WTC11 (cell line): ENCODE measurements around the gene CLTA. TPM values are rescaled to one million over a fixed set of nuclear protein-coding genes. Genes with fewer than 3 reads are reported as not detected.
"Not testable (repeated sequence)": the region's sequence is repeated elsewhere in the genome, so short reads cannot be mapped to it uniquely, and the experiment has no call there.

Source experiments
- ATAC-seq: fragments of 200-7000 bp; cut with Tn5 transposase; 2 replicates; pipeline ENCODE4 v1.10.0; 2021; ENCODE audit warnings: mild to moderate bottlenecking, moderate library complexity
- CTCF ChIA-PET: fragments of 300-600 bp; sonication (Branson Sonifier 250); formaldehyde crosslinking; loops from one replicate; lab custom pipeline; 2021; ENCODE audit warnings: antibody characterized with exemption; lab: Charles Lee
- POLR2A ChIA-PET: fragments of 350-600 bp; sonication (Branson Sonifier 250); formaldehyde crosslinking; loops from one replicate; lab custom pipeline; 2021; ENCODE audit warnings: antibody characterized with exemption; lab: Charles Lee
- DNase-seq: peaks from one replicate; pipeline ENCODE4 v3.0.0; 2021; ENCODE audit warnings: low spot score
- H3K27ac Mint-ChIP-seq: 2 replicates; pipeline ENCODE4 v1.8.0; 2021; ENCODE audit warnings: mixed read lengths
- H3K27me3 Mint-ChIP-seq: 2 replicates; pipeline ENCODE4 v1.8.0; 2021; ENCODE audit warnings: low read depth, mild to moderate bottlenecking, moderate library complexity, mixed read lengths
- H3K36me3 Mint-ChIP-seq: 2 replicates; pipeline ENCODE4 v1.8.0; 2021; ENCODE audit warnings: mixed read lengths
- H3K4me1 Mint-ChIP-seq: 2 replicates; pipeline ENCODE4 v1.8.0; 2022; ENCODE audit warnings: mixed read lengths
- H3K4me3 Mint-ChIP-seq: 2 replicates; pipeline ENCODE4 v1.8.0; 2021; ENCODE audit warnings: mild to moderate bottlenecking, moderate library complexity, mixed read lengths
- H3K9me3 Mint-ChIP-seq: 2 replicates; pipeline ENCODE4 v1.8.0; 2021; ENCODE audit warnings: mixed read lengths
- ATF1 ChIP-seq: sonication (generic); formaldehyde crosslinking; IDR thresholded peaks from 2 replicates; pipeline ENCODE4 v1.8.1; 2023; ENCODE audit warnings: mild to moderate bottlenecking, moderate library complexity, missing genetic modification reagents
- ELF4 ChIP-seq: sonication (generic); formaldehyde crosslinking; IDR thresholded peaks from 2 replicates; pipeline ENCODE4 v1.8.1; 2022; ENCODE audit warnings: low read depth, mild to moderate bottlenecking, moderate library complexity, missing genetic modification reagents
- IRF2 ChIP-seq: sonication (generic); formaldehyde crosslinking; IDR thresholded peaks from 2 replicates; pipeline ENCODE4 v1.8.0; 2022; ENCODE audit warnings: low read depth, missing genetic modification reagents, borderline replicate concordance
- MYBL2 ChIP-seq: sonication (generic); formaldehyde crosslinking; IDR thresholded peaks from 2 replicates; pipeline ENCODE4 v1.8.1; 2023; ENCODE audit warnings: mild to moderate bottlenecking, moderate library complexity, missing genetic modification reagents
- NFYB ChIP-seq: sonication (generic); formaldehyde crosslinking; conservative IDR thresholded peaks from 2 replicates; pipeline ENCODE4 v1.8.0; 2022; ENCODE audit warnings: low read depth, missing genetic modification reagents
- SOX15 ChIP-seq: fragments of 250-450 bp; sonication (Bioruptor Pico); IDR thresholded peaks from 2 replicates; pipeline ENCODE4 v1.9.0; 2021; ENCODE audit warnings: mild to moderate bottlenecking
- TCF7 ChIP-seq: sonication (generic); formaldehyde crosslinking; IDR thresholded peaks from 2 replicates; pipeline ENCODE4 v1.8.0; 2022; ENCODE audit warnings: mild to moderate bottlenecking, low read depth, missing genetic modification reagents, moderate library complexity
- TEAD4 ChIP-seq: sonication (generic); formaldehyde crosslinking; IDR thresholded peaks from 2 replicates; pipeline ENCODE4 v1.8.0; 2022; ENCODE audit warnings: mild to moderate bottlenecking, missing genetic modification reagents
- ZNF232 ChIP-seq: sonication (generic); formaldehyde crosslinking; IDR thresholded peaks from 2 replicates; pipeline ENCODE4 v1.8.0; 2022; ENCODE audit warnings: mild to moderate bottlenecking, missing genetic modification reagents
- ZNF317 ChIP-seq: sonication (generic); formaldehyde crosslinking; IDR thresholded peaks from 2 replicates; pipeline ENCODE4 v1.8.1; 2023; ENCODE audit warnings: low read depth, mild to moderate bottlenecking, moderate library complexity, missing genetic modification reagents, borderline replicate concordance
- ZNF671 ChIP-seq: fragments of 250-450 bp; sonication (Bioruptor Pico); IDR thresholded peaks from 2 replicates; pipeline ENCODE4 v1.8.0; 2021; ENCODE audit warnings: mild to moderate bottlenecking
- total RNA-seq: library from RNA; stranded (reverse); gene quantifications from 3 replicates; pipeline ENCODE4 v1.2.3, GENCODE V29; 2021
- TF ChIP-seq, protein P1 (sequence below): sonication (generic); formaldehyde crosslinking; IDR thresholded peaks from 2 replicates; pipeline ENCODE4 v1.8.1; 2023; ENCODE audit warnings: mild to moderate bottlenecking, missing genetic modification reagents, moderate library complexity
- TF ChIP-seq, protein P2 (sequence below): sonication (generic); formaldehyde crosslinking; IDR thresholded peaks from 2 replicates; pipeline ENCODE4 v1.8.1; 2023; ENCODE audit warnings: mild to moderate bottlenecking, missing genetic modification reagents
- TF ChIP-seq, protein P3 (sequence below): fragments of 250-450 bp; sonication (Bioruptor Pico); IDR thresholded peaks from 2 replicates; pipeline ENCODE4 v1.9.0; 2021; ENCODE audit warnings: moderate library complexity, mild to moderate bottlenecking, inconsistent platforms, borderline replicate concordance
- TF ChIP-seq, protein P4 (sequence below): fragments of 250-450 bp; sonication (Bioruptor Pico); IDR thresholded peaks from 2 replicates; pipeline ENCODE4 v1.9.0; 2021; ENCODE audit warnings: mild to moderate bottlenecking, borderline replicate concordance
- TF ChIP-seq, protein P5 (sequence below): sonication (generic); formaldehyde crosslinking; IDR thresholded peaks from 2 replicates; pipeline ENCODE4 v1.8.1; 2023; ENCODE audit warnings: mild to moderate bottlenecking, missing genetic modification reagents, borderline replicate concordance
- TF ChIP-seq, protein P6 (sequence below): sonication (generic); formaldehyde crosslinking; IDR thresholded peaks from 2 replicates; pipeline ENCODE4 v1.8.1; 2023; ENCODE audit warnings: mild to moderate bottlenecking, moderate library complexity, missing genetic modification reagents

Gene CLTA
- total RNA-seq, 1 experiment from 2014 or later = 213 TPM

DNA sequence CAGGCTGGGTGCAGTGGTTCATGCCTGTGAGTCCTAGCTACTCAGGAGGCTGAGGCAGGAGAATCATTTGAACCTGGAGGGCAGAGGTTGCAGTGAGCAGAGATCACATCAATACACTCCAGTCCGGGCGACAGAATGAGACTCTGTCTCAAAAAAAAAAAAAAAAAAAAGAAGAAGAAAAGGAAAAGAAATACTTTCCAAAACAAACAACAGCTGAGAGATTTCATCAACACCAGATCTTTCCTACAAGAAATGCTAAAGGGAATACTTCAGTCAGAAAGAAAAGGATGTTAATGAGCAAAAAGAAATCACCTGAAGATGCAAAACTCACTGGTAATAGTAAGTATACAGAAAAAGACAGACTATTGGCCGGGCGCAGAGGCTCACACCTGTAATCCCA is 13.2 kb upstream of the CLTA start:
- CTCF ChIA-PET = interaction anchor here (0.6 kb wide), 1 partner anchor 14 kb away, joined by 3 read pairs; no protein-coding TSS in a partner anchor
- no peak overlapping the region for H3K27ac Mint-ChIP-seq
- peaks cover 5% of the 10 kb centered on the region; the same call in 1 of the 2 replicates for H3K36me3 Mint-ChIP-seq
- H3K4me3 Mint-ChIP-seq = no peak overlapping the region
- H3K4me1 Mint-ChIP-seq = no peaks in the 10 kb centered on the region
- TF ChIP-seq, protein P1, sequence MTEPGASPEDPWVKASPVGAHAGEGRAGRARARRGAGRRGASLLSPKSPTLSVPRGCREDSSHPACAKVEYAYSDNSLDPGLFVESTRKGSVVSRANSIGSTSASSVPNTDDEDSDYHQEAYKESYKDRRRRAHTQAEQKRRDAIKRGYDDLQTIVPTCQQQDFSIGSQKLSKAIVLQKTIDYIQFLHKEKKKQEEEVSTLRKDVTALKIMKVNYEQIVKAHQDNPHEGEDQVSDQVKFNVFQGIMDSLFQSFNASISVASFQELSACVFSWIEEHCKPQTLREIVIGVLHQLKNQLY = no peak
- TF ChIP-seq MYBL2 = no peak
- TF ChIP-seq, protein P2, sequence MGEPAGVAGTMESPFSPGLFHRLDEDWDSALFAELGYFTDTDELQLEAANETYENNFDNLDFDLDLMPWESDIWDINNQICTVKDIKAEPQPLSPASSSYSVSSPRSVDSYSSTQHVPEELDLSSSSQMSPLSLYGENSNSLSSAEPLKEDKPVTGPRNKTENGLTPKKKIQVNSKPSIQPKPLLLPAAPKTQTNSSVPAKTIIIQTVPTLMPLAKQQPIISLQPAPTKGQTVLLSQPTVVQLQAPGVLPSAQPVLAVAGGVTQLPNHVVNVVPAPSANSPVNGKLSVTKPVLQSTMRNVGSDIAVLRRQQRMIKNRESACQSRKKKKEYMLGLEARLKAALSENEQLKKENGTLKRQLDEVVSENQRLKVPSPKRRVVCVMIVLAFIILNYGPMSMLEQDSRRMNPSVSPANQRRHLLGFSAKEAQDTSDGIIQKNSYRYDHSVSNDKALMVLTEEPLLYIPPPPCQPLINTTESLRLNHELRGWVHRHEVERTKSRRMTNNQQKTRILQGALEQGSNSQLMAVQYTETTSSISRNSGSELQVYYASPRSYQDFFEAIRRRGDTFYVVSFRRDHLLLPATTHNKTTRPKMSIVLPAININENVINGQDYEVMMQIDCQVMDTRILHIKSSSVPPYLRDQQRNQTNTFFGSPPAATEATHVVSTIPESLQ (CRISPR knock-in tag) = no peak
- TF ChIP-seq TCF7 (CRISPR knock-in tag) = no peak
- TF ChIP-seq, protein P3, sequence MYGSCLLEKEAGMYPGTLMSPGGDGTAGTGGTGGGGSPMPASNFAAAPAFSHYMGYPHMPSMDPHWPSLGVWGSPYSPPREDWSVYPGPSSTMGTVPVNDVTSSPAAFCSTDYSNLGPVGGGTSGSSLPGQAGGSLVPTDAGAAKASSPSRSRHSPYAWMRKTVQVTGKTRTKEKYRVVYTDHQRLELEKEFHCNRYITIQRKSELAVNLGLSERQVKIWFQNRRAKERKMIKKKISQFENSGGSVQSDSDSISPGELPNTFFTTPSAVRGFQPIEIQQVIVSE = no peak
- DNase-seq (no peak), ATAC-seq (no peak)
- H3K27me3 Mint-ChIP-seq = peaks cover 5% of the 10 kb centered on the region
- peaks cover 35% of the 10 kb centered on the region for H3K9me3 Mint-ChIP-seq
- POLR2A ChIA-PET = no interaction called here

DNA sequence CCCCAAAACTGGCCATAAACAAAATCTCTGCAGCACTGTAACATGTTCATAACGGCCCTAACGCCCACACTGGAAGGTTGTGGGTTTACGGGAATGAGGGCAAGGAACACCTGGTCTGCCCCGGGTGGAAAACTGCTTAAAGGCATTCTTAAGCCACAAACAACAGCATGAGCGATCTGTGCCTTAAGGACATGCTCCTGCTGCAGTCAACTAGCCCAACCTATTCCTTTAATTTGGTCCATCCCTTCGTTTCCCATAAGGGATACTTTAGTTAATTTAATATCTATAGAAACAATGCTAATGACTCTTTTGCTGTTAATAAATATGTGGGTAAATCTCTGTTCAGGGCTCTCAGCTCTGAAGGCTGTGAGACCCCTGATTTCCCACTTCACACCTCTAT is 10.5 kb upstream of the CLTA start:
- CTCF ChIA-PET, ATAC-seq: not testable (repeated sequence)
- H3K9me3 Mint-ChIP-seq = peaks cover 42% of the 10 kb centered on the region

DNA sequence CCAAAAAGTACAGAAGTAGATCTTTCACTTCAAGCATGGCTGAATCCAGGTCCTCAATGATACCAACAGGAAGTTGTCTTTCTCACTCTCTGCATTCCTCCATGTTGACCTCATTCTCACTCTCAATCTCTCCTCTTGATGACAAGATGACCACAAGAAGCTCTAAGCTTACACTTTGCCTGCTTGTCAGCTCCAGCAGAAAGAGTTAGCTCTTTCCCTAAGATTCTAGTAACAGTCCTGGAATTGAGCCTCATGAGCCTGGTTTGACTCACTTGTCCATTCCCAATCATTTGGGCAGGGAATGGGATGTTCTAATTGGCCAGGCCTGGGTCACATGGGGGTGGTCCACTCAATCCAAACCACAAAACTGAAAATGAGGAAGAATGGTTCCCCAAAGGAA is 3.3 kb upstream of the CLTA start:
- peaks cover 17% of the 10 kb centered on the region for H3K4me1 Mint-ChIP-seq
- no peak overlapping the region for H3K27ac Mint-ChIP-seq
- POLR2A ChIA-PET = no interaction called here
- DNase-seq (no peak), ATAC-seq (no peak)
- peaks cover 8% of the 10 kb centered on the region for H3K9me3 Mint-ChIP-seq
- CTCF ChIA-PET = interaction anchor here (1.7 kb wide), 1 partner anchor 85 kb away, joined by 4 read pairs; no protein-coding TSS in a partner anchor
- H3K27me3 Mint-ChIP-seq = peaks cover 18% of the 10 kb centered on the region
- H3K4me3 Mint-ChIP-seq = no peak overlapping the region
- no peaks in the 10 kb centered on the region for H3K36me3 Mint-ChIP-seq
- no peak for TF ChIP-seq ATF1 (CRISPR knock-in tag)
- no peak for TF ChIP-seq TEAD4 (CRISPR knock-in tag)
- TF ChIP-seq NFYB = no peak
- TF ChIP-seq, protein P4, sequence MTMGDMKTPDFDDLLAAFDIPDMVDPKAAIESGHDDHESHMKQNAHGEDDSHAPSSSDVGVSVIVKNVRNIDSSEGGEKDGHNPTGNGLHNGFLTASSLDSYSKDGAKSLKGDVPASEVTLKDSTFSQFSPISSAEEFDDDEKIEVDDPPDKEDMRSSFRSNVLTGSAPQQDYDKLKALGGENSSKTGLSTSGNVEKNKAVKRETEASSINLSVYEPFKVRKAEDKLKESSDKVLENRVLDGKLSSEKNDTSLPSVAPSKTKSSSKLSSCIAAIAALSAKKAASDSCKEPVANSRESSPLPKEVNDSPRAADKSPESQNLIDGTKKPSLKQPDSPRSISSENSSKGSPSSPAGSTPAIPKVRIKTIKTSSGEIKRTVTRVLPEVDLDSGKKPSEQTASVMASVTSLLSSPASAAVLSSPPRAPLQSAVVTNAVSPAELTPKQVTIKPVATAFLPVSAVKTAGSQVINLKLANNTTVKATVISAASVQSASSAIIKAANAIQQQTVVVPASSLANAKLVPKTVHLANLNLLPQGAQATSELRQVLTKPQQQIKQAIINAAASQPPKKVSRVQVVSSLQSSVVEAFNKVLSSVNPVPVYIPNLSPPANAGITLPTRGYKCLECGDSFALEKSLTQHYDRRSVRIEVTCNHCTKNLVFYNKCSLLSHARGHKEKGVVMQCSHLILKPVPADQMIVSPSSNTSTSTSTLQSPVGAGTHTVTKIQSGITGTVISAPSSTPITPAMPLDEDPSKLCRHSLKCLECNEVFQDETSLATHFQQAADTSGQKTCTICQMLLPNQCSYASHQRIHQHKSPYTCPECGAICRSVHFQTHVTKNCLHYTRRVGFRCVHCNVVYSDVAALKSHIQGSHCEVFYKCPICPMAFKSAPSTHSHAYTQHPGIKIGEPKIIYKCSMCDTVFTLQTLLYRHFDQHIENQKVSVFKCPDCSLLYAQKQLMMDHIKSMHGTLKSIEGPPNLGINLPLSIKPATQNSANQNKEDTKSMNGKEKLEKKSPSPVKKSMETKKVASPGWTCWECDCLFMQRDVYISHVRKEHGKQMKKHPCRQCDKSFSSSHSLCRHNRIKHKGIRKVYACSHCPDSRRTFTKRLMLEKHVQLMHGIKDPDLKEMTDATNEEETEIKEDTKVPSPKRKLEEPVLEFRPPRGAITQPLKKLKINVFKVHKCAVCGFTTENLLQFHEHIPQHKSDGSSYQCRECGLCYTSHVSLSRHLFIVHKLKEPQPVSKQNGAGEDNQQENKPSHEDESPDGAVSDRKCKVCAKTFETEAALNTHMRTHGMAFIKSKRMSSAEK (CRISPR knock-in tag) = no peak
- no peak for TF ChIP-seq SOX15 (CRISPR knock-in tag)
- TF ChIP-seq TCF7 (CRISPR knock-in tag) = no peak
- TF ChIP-seq ZNF671 (CRISPR knock-in tag) = no peak
- no peak for TF ChIP-seq ELF4 (CRISPR knock-in tag)
- TF ChIP-seq, protein P1 = no peak
- TF ChIP-seq, protein P5, sequence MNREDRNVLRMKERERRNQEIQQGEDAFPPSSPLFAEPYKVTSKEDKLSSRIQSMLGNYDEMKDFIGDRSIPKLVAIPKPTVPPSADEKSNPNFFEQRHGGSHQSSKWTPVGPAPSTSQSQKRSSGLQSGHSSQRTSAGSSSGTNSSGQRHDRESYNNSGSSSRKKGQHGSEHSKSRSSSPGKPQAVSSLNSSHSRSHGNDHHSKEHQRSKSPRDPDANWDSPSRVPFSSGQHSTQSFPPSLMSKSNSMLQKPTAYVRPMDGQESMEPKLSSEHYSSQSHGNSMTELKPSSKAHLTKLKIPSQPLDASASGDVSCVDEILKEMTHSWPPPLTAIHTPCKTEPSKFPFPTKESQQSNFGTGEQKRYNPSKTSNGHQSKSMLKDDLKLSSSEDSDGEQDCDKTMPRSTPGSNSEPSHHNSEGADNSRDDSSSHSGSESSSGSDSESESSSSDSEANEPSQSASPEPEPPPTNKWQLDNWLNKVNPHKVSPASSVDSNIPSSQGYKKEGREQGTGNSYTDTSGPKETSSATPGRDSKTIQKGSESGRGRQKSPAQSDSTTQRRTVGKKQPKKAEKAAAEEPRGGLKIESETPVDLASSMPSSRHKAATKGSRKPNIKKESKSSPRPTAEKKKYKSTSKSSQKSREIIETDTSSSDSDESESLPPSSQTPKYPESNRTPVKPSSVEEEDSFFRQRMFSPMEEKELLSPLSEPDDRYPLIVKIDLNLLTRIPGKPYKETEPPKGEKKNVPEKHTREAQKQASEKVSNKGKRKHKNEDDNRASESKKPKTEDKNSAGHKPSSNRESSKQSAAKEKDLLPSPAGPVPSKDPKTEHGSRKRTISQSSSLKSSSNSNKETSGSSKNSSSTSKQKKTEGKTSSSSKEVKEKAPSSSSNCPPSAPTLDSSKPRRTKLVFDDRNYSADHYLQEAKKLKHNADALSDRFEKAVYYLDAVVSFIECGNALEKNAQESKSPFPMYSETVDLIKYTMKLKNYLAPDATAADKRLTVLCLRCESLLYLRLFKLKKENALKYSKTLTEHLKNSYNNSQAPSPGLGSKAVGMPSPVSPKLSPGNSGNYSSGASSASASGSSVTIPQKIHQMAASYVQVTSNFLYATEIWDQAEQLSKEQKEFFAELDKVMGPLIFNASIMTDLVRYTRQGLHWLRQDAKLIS (CRISPR knock-in tag) = no peak
- no peak for TF ChIP-seq ZNF317 (CRISPR knock-in tag)
- TF ChIP-seq, protein P6, sequence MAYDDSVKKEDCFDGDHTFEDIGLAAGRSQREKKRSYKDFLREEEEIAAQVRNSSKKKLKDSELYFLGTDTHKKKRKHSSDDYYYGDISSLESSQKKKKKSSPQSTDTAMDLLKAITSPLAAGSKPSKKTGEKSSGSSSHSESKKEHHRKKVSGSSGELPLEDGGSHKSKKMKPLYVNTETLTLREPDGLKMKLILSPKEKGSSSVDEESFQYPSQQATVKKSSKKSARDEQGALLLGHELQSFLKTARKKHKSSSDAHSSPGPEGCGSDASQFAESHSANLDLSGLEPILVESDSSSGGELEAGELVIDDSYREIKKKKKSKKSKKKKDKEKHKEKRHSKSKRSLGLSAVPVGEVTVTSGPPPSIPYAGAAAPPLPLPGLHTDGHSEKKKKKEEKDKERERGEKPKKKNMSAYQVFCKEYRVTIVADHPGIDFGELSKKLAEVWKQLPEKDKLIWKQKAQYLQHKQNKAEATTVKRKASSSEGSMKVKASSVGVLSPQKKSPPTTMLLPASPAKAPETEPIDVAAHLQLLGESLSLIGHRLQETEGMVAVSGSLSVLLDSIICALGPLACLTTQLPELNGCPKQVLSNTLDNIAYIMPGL (CRISPR knock-in tag) = no peak
- no peak for TF ChIP-seq IRF2
- TF ChIP-seq ZNF232 = no peak

More for the DNA sequence above, 10.5 kb upstream of the CLTA start:
- H3K27ac Mint-ChIP-seq, H3K4me3 Mint-ChIP-seq, H3K4me1 Mint-ChIP-seq, H3K27me3 Mint-ChIP-seq, H3K36me3 Mint-ChIP-seq, POLR2A ChIA-PET, DNase-seq: not testable (repeated sequence)
